Measurements from ENCODE around the gene ENDOD1. TPM values are rescaled to one million over a fixed set of nuclear protein-coding genes. Genes with fewer than 3 reads are reported as not detected.

ENDOD1 gene
- total RNA-seq, 2 experiments from 2014 or later, result 3.8 to 4.4 TPM

DNA sequence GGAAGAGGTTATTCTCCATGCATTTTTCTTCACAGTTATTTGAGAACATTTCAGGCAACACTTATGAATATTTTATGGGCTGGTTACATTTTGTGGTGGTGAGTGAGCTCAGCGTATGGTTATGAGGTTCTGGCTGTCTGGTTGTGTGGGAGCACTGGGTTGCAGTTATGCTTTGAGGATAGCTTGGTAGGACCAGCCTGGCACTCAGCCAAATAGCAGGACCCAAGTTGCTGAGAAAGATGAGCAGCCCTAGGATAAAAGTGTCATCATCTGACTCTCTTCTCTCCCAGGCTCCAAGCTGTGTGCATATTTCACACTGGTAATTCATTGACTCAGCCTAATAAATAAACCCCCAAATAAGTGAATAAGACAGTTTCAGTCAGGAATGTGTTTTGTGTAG is 31.0 kb upstream of the ENDOD1 start:
- no peaks in the 10 kb centered on the region for H3K9me3 Mint-ChIP-seq
- H3K27me3 ChIP-seq (ENCODE audit: control insufficient read depth in 1 of 2, insufficient read depth in 2 of 2, low read length in 2 of 2), result peaks cover 9 to 10% of the 10 kb centered on the region in 2 experiments
- H3K36me3 ChIP-seq (ENCODE audit: insufficient read depth, low read length), result no peaks in the 10 kb centered on the region
- H3K27ac Mint-ChIP-seq, result no peak overlapping the region
- H3K27ac ChIP-seq (ENCODE audit: low read depth in 1 of 2, low read length in 2 of 2), result no peak overlapping the region
- H3K27me3 Mint-ChIP-seq, result peaks cover 54% of the 10 kb centered on the region
- no peaks in the 10 kb centered on the region for H3K4me1 Mint-ChIP-seq (ENCODE audit: low read depth)
- H3K9me3 ChIP-seq (ENCODE audit: control insufficient read depth in 1 of 2, insufficient read depth in 1 of 2, low read length in 2 of 2), result no peaks in the 10 kb centered on the region
- H3K36me3 Mint-ChIP-seq (ENCODE audit: low read depth), result no peaks in the 10 kb centered on the region
- H3K4me3 Mint-ChIP-seq, result no peak overlapping the region
- ATAC-seq (ENCODE audit: poor library complexity) (no peak), DNase-seq (no peak)
- ChIA-PET CTCF (interaction anchor here (1.4 to 1.5 kb wide), 2 partner anchors 9 to 14 kb away, joined by 3 to 6 read pairs; partner anchors contain the start of gene SRSF8), POLR2A (interaction anchor here (0.5 to 1.4 kb wide), 3 partner anchors 9 to 707 kb away, joined by 3 to 5 read pairs (median 4); partner anchors contain the start of gene SRSF8)
- H3K4me3 ChIP-seq (ENCODE audit: low read length), result no peak overlapping the region
- no peaks in the 10 kb centered on the region for H3K4me1 ChIP-seq (ENCODE audit: insufficient read depth, low read length)
- intact Hi-C loops (cut with DNase I, micrococcal nuclease), result loop anchor here in 1 of 2 experiments (10.0 kb wide), 1 partner anchor 46 kb away; no protein-coding TSS in a partner anchor
- TF ChIP-seq, protein P1, sequence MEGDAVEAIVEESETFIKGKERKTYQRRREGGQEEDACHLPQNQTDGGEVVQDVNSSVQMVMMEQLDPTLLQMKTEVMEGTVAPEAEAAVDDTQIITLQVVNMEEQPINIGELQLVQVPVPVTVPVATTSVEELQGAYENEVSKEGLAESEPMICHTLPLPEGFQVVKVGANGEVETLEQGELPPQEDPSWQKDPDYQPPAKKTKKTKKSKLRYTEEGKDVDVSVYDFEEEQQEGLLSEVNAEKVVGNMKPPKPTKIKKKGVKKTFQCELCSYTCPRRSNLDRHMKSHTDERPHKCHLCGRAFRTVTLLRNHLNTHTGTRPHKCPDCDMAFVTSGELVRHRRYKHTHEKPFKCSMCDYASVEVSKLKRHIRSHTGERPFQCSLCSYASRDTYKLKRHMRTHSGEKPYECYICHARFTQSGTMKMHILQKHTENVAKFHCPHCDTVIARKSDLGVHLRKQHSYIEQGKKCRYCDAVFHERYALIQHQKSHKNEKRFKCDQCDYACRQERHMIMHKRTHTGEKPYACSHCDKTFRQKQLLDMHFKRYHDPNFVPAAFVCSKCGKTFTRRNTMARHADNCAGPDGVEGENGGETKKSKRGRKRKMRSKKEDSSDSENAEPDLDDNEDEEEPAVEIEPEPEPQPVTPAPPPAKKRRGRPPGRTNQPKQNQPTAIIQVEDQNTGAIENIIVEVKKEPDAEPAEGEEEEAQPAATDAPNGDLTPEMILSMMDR (IDR thresholded peaks at IDR 0.05), result no peak

DNA sequence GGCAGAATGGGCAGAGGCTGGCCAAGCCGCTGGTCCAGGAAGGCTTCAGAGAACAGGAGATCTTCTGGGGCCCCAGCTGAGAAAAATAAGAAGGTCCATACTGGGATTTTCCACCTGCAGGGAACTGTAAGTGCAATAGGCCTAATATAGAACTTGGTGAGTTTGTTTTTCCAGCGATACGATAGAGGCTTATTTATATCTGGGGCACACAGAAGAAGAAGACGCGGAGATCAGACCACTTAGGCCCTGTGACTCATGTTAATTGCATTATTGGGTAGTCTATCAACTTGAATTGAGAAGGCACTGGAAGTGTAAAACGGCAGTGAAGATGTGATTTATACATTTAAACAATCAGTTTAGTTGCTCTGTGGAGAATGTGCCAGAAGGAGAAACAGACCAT is 30.6 kb upstream of the ENDOD1 start:
- Mint-ChIP-seq H3K4me1 (ENCODE audit: low read depth) (no peaks in the 10 kb centered on the region), H3K27ac (no peak overlapping the region), H3K9me3 (no peaks in the 10 kb centered on the region), H3K4me3 (no peak overlapping the region), H3K27me3 (peaks cover 49% of the 10 kb centered on the region), H3K36me3 (ENCODE audit: low read depth) (no peaks in the 10 kb centered on the region)
- DNase-seq (no peak), ATAC-seq (ENCODE audit: poor library complexity) (no peak)
- H3K4me1 ChIP-seq (ENCODE audit: insufficient read depth, low read length), result no peaks in the 10 kb centered on the region
- ChIA-PET POLR2A (interaction anchor here (1.4 kb wide), 1 partner anchor 8 kb away, joined by 5 read pairs; the partner anchor contains the start of gene SRSF8), CTCF (interaction anchor here (1.5 kb wide), 1 partner anchor 8 kb away, joined by 6 read pairs; the partner anchor contains the start of gene SRSF8)
- no peaks in the 10 kb centered on the region for H3K9me3 ChIP-seq (ENCODE audit: control insufficient read depth in 1 of 2, insufficient read depth in 1 of 2, low read length in 2 of 2)
- H3K4me3 ChIP-seq (ENCODE audit: low read length), result no peak overlapping the region
- no peak overlapping the region for H3K27ac ChIP-seq (ENCODE audit: low read depth in 1 of 2, low read length in 2 of 2)
- intact Hi-C loops (cut with DNase I, micrococcal nuclease), result loop anchor here in 1 of 2 experiments (10.0 kb wide), 1 partner anchor 46 kb away; no protein-coding TSS in a partner anchor
- peaks cover 5 to 6% of the 10 kb centered on the region in 2 experiments for H3K27me3 ChIP-seq (ENCODE audit: control insufficient read depth in 1 of 2, insufficient read depth in 2 of 2, low read length in 2 of 2)
- TF ChIP-seq, protein P1 (IDR thresholded peaks at IDR 0.05), result no peak
- no peaks in the 10 kb centered on the region for H3K36me3 ChIP-seq (ENCODE audit: insufficient read depth, low read length)

DNA sequence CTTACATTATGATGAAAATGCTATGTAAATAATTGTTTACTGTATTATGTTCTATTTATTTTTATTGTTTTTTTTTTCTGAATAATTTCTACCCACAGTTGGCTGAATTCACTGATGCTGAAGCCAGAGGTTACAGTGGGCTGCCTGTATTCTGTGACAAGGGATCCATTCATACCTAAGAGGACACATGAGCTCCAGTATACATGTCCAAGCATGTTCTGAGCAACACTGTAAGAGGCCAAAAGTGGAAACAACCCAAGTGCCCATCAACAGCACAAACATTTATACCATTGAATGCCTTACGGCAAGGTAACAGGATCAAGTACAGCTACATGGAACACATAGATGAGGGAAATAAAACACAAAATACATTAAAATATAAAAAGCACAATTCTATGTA is 24.3 kb upstream of the ENDOD1 start:
- Mint-ChIP-seq H3K4me3 (peak overlapping the region; percentile 43), H3K27ac (no peak overlapping the region), H3K4me1 (ENCODE audit: low read depth) (peaks cover 22% of the 10 kb centered on the region), H3K9me3 (no peaks in the 10 kb centered on the region), H3K36me3 (ENCODE audit: low read depth) (peaks cover 20% of the 10 kb centered on the region), H3K27me3 (peaks cover 5% of the 10 kb centered on the region)
- TF ChIP-seq, protein P1 (IDR thresholded peaks at IDR 0.05), result no peak
- ATAC-seq (ENCODE audit: poor library complexity), result no peak
- no peak for DNase-seq
- ChIA-PET POLR2A (interaction anchor here (0.9 to 4.1 kb wide), 3 partner anchors 24 to 724 kb away, joined by 3 to 145 read pairs (median 5); partner anchors contain the start of genes CEP57, CWC15, ENDOD1 and FAM76B), CTCF (no interaction called here)
- Histone ChIP-seq H3K9me3 (ENCODE audit: control insufficient read depth in 1 of 2, insufficient read depth in 1 of 2, low read length in 2 of 2) (no peaks in the 10 kb centered on the region), H3K4me1 (ENCODE audit: insufficient read depth, low read length) (peaks cover 10% of the 10 kb centered on the region), H3K27ac (ENCODE audit: low read depth in 1 of 2, low read length in 2 of 2) (no peak overlapping the region), H3K4me3 (ENCODE audit: low read length) (no peak overlapping the region), H3K27me3 (ENCODE audit: control insufficient read depth in 1 of 2, insufficient read depth in 2 of 2, low read length in 2 of 2) (no peaks in the 10 kb centered on the region), H3K36me3 (ENCODE audit: insufficient read depth, low read length) (peaks cover under 1% of the 10 kb centered on the region)
- intact Hi-C loops (cut with DNase I, micrococcal nuclease), result loop anchor here (2.0 to 10.0 kb wide), 5 partner anchors 87 to 1327 kb away; partner anchors contain the start of genes CEP57 (in 1 of the 2), CWC15 (in 1 of the 2), JRKL (in 1 of the 2) and KDM4D (in 1 of the 2)
